HCT116 (cell line): Measurements from ENCODE around the gene GPATCH8. TPM values are rescaled to one million over a fixed set of nuclear protein-coding genes. Genes with fewer than 3 reads are reported as not detected.

ENCODE experiments used
- ATAC-seq: fragments of 200-7000 bp; cut with Tn5 transposase; 2 replicates; pipeline ENCODE4 v1.9.1; 2020; ENCODE audit warnings: mild to moderate bottlenecking, moderate library complexity
- BruUV-seq: library from RNA; stranded (reverse); fragments of 400-500 nt; replicated peaks from 2 replicates; lab custom pipeline; 2021; lab: Mats Ljungman, UMichigan
- CTCF ChIA-PET: fragments of 300-600 bp; sonication (Branson Sonifier 250); formaldehyde crosslinking; loops from one replicate; lab custom pipeline; 2021; ENCODE audit warnings: antibody characterized with exemption; lab: Charles Lee
- POLR2A ChIA-PET: fragments of 300-600, 350-600 bp; sonication (Branson Sonifier 250); formaldehyde crosslinking; loops from one replicate; lab custom pipeline; 2021; ENCODE audit warnings: antibody characterized with exemption; lab: Charles Lee
- RAD21 ChIA-PET, 2 experiments: fragments of 300-600 bp; sonication (Branson Sonifier 250); formaldehyde crosslinking; loops; one replicate each; lab custom pipeline; 2023; ENCODE audit warnings: low total read pairs in 2 of 2; ENCODE audit not compliant: uncharacterized antibody in 2 of 2, unreplicated experiment in 2 of 2, low non-redundant PET in 1 of 2; lab: Charles Lee
- DNase-seq: peaks from one replicate; pipeline ENCODE4 v3.0.0-alpha.2; 2010; ENCODE audit warnings: low read depth, low spot score
- H2AFZ ChIP-seq: fragments of 200-600 bp; shearing (Covaris generic), sonication (generic); 2 replicates; pipeline ENCODE4 v1.6.1; 2017; ENCODE audit warnings: low read depth, mixed run types, mixed read lengths, antibody characterized with exemption, low read length; ENCODE audit not compliant: poor library complexity, severe bottlenecking
- H3K27ac ChIP-seq: 2 replicates; pipeline ENCODE4 v1.5.1; 2012; ENCODE audit warnings: low read depth, low read length
- H3K27me3 ChIP-seq: fragments of 200-600 bp; sonication (generic); 2 replicates; pipeline ENCODE4 v1.6.1; 2016; ENCODE audit warnings: mixed run types, low read length, mixed read lengths; ENCODE audit not compliant: insufficient read depth
- H3K36me3 ChIP-seq, 2 experiments: fragments of 200-500 bp in 1 of 2; fragments of 200-600 bp in 1 of 2; sonication (Bioruptor generic) in 1 of 2; sonication (generic) in 1 of 2; 2 replicates each; pipeline versions ENCODE4 v1.5.1 to v1.6.1; 2014 to 2016; ENCODE audit warnings: low read length in 2 of 2, inconsistent platforms in 1 of 2, mixed read lengths in 1 of 2, mixed run types in 1 of 2; ENCODE audit not compliant: insufficient read depth in 2 of 2, control insufficient read depth in 1 of 2
- H3K4me1 ChIP-seq, 2 experiments: fragments of 200-600 bp in 1 of 2; sonication (generic) in 1 of 2; 2 replicates each; pipeline versions ENCODE4 v1.5.1 to v1.6.1; 2012 to 2017; ENCODE audit warnings: low read length in 2 of 2, inconsistent platforms in 1 of 2, mild to moderate bottlenecking in 1 of 2, mixed read lengths in 1 of 2, mixed run types in 1 of 2, moderate library complexity in 1 of 2; ENCODE audit not compliant: insufficient read depth in 2 of 2, control insufficient read depth in 1 of 2
- H3K4me2 ChIP-seq: fragments of 200-600 bp; sonication (generic); 2 replicates; pipeline ENCODE4 v1.6.1; 2017; ENCODE audit warnings: mixed run types, low read length, mixed read lengths
- H3K4me3 ChIP-seq, 2 experiments: fragments of 200-600 bp in 1 of 2; sonication (generic) in 1 of 2; replicated peaks in 1 of 2; 2 replicates each; pipeline ENCODE4 v1.5.1; 2011 to 2016; ENCODE audit warnings: low read length in 2 of 2, control low read depth in 1 of 2, low read depth in 1 of 2, mild to moderate bottlenecking in 1 of 2, mixed read lengths in 1 of 2, mixed run types in 1 of 2
- H3K79me2 ChIP-seq: fragments of 200-600 bp; sonication (generic); 2 replicates; pipeline ENCODE4 v1.6.1; 2017; ENCODE audit warnings: mild to moderate bottlenecking, mixed run types, low read length, moderate library complexity, mixed read lengths; ENCODE audit not compliant: insufficient read depth
- H3K9ac ChIP-seq: fragments of 200-600 bp; sonication (generic); 2 replicates; pipeline ENCODE4 v1.6.1; 2016; ENCODE audit warnings: low read length, mixed read lengths
- H3K9me2 ChIP-seq: fragments of 200-600 bp; sonication (generic), shearing (Covaris generic); 2 replicates; pipeline ENCODE4 v1.6.1; 2017; ENCODE audit warnings: mixed run types, mild to moderate bottlenecking, moderate library complexity; ENCODE audit not compliant: insufficient read depth
- H3K9me3 ChIP-seq, 2 experiments: fragments of 200-500 bp in 1 of 2; fragments of 200-600 bp in 1 of 2; sonication (Bioruptor generic) in 1 of 2; sonication (generic) in 1 of 2; 2 replicates each; pipeline ENCODE4 v1.6.1; 2014 to 2017; ENCODE audit warnings: low read length in 2 of 2, mixed read lengths in 2 of 2, inconsistent platforms in 1 of 2, low read depth in 1 of 2, mild to moderate bottlenecking in 1 of 2, mixed run types in 1 of 2, moderate library complexity in 1 of 2; ENCODE audit not compliant: control insufficient read depth in 1 of 2, insufficient read depth in 1 of 2
- H4K20me1 ChIP-seq: fragments of 200-600 bp; sonication (generic), shearing (Covaris generic); 2 replicates; pipeline ENCODE4 v1.6.1; 2017; ENCODE audit warnings: mixed run types, mild to moderate bottlenecking, moderate library complexity; ENCODE audit not compliant: insufficient read depth
- ATF3 ChIP-seq: IDR thresholded peaks from 2 replicates; pipeline ENCODE4 v1.6.1; 2012
- CBX3 ChIP-seq: IDR thresholded peaks from 2 replicates; pipeline ENCODE4 v1.6.1; 2012; ENCODE audit warnings: low read depth
- CEBPB ChIP-seq: IDR thresholded peaks from 2 replicates; pipeline ENCODE4 v1.6.1; 2012; ENCODE audit warnings: low read depth
- CTCF ChIP-seq, 3 experiments: fragments of 200-600 bp in 1 of 3; sonication (generic) in 1 of 3; IDR thresholded peaks in 2 of 3; conservative IDR thresholded peaks in 1 of 3; 2 replicates each; pipeline ENCODE4 v1.5.1; 2012 to 2017; ENCODE audit warnings: low read depth in 2 of 3, low read length in 2 of 3, antibody characterized with exemption in 1 of 3, borderline replicate concordance in 1 of 3, control low read depth in 1 of 3, mild to moderate bottlenecking in 1 of 3, mixed read lengths in 1 of 3, mixed run types in 1 of 3, moderate library complexity in 1 of 3; ENCODE audit not compliant: insufficient read depth in 1 of 3
- ELF1 ChIP-seq: IDR thresholded peaks from 2 replicates; pipeline ENCODE4 v1.6.1; 2012; ENCODE audit warnings: low read depth, borderline replicate concordance
- MAX ChIP-seq: IDR thresholded peaks from 2 replicates; pipeline ENCODE4 v1.6.1; 2012
- POLR2AphosphoS5 ChIP-seq: IDR thresholded peaks from 2 replicates; pipeline ENCODE4 v1.6.1; 2011; ENCODE audit warnings: mild to moderate bottlenecking, low read depth, low read length, moderate library complexity
- REST ChIP-seq: IDR thresholded peaks from 2 replicates; pipeline ENCODE4 v1.6.1; 2012; ENCODE audit warnings: low read depth
- SP1 ChIP-seq: IDR thresholded peaks from 2 replicates; pipeline ENCODE4 v1.6.1; 2012; ENCODE audit warnings: low read depth
- SRF ChIP-seq: IDR thresholded peaks from 2 replicates; pipeline ENCODE4 v1.6.1; 2012; ENCODE audit warnings: low read depth
- TCF7L2 ChIP-seq: IDR thresholded peaks from 2 replicates; pipeline ENCODE4 v1.7.0; 2011; ENCODE audit warnings: borderline replicate concordance, inconsistent platforms; ENCODE audit not compliant: insufficient read depth, insufficient read length; ENCODE audit errors: extremely low read depth
- ZFX ChIP-seq: fragments of 450-650 bp; IDR thresholded peaks from 2 replicates; pipeline ENCODE4 v1.6.1; 2017
- ZNF274 ChIP-seq: fragments of 200-500 bp; sonication (Bioruptor generic); IDR thresholded peaks from 2 replicates; pipeline ENCODE4 v1.6.1; 2014; ENCODE audit warnings: mild to moderate bottlenecking, low read depth, low read length, inconsistent platforms
- intact Hi-C: fragments of 100-400 bp; cut with micrococcal nuclease; formaldehyde crosslinking; loops from 2 replicates; pipeline ENCODE4 v1.10.0; 2022
- total RNA-seq: library from RNA; stranded (reverse); gene quantifications from one replicate; pipeline ENCODE4 v1.2.1, GENCODE V29; 2021; ENCODE audit not compliant: unreplicated experiment

The GPATCH8 gene
- total RNA-seq, 1 experiment from 2014 or later = 28.7 TPM

GRCh38 chr17:44527102-44527501 is 23.9 kb upstream of the GPATCH8 start (continued):
- TF ChIP-seq REST (no peak), TCF7L2 (no peak), ZNF274 (no peak), POLR2AphosphoS5 (no peak), ELF1 (no peak), ZFX (no peak), SRF (no peak), CTCF (IDR thresholded peaks at IDR 0.05 in 2 of 3, conservative IDR thresholded peaks at IDR 0.05 in 1 of 3; ENCODE audit: borderline replicate concordance in 1 of 3, insufficient read depth in 1 of 3, low read depth in 2 of 3, low read length in 2 of 3) (no peak)

- H3K9me3 ChIP-seq = peaks cover 0 to 6% of the 10 kb centered on the region in 2 experiments; a peak in 1 of 4 replicates
- CTCF ChIA-PET = interaction anchor here (0.6 to 2.7 kb wide), 27 partner anchors 9 to 580 kb away, joined by 3 to 24 read pairs (median 5); partner anchors contain the start of genes FAM171A2, FZD2 and GPATCH8
- H3K4me1 ChIP-seq = peaks cover 0 to 8% of the 10 kb centered on the region in 2 experiments; a peak in 3 of 4 replicates
- ATAC-seq (peak; percentile 39), DNase-seq (no peak)
- H3K4me3 ChIP-seq = no peak overlapping the region
- H3K27me3 ChIP-seq = no peaks in the 10 kb centered on the region
- intact Hi-C loops = loop anchor here (1.0 to 10.0 kb wide), 3 partner anchors 76 to 309 kb away; partner anchors contain the start of gene UBTF
- H3K27ac ChIP-seq = no peak overlapping the region
- no peak overlapping the region for H3K9ac ChIP-seq
- RAD21 ChIA-PET = interaction anchor here (0.8 to 1.0 kb wide), 3 partner anchors 10 to 121 kb away, joined by 3 to 5 read pairs (median 3); no protein-coding TSS in a partner anchor
- BruUV-seq = no TSS peak
- H3K36me3 ChIP-seq = no peaks in the 10 kb centered on the region
- POLR2A ChIA-PET = interaction anchor here (0.9 to 2.3 kb wide), 5 partner anchors 12 to 78 kb away, joined by 3 to 12 read pairs (median 4); partner anchors contain the start of gene GPATCH8
- H2AFZ ChIP-seq = peak overlapping the region; percentile 56
- H3K79me2 ChIP-seq = no peaks in the 10 kb centered on the region
- H4K20me1 ChIP-seq = no peaks in the 10 kb centered on the region
- no peaks in the 10 kb centered on the region for H3K9me2 ChIP-seq
- no peak overlapping the region; the same call in 1 of the 2 replicates for H3K4me2 ChIP-seq
- no peak for TF ChIP-seq MAX
- TF ChIP-seq SP1 = no peak
- TF ChIP-seq CBX3 = no peak
- TF ChIP-seq ZNF274 = no peak
- no peak for TF ChIP-seq CTCF (IDR thresholded peaks at IDR 0.05 in 2 of 3, conservative IDR thresholded peaks at IDR 0.05 in 1 of 3; ENCODE audit: borderline replicate concordance in 1 of 3, insufficient read depth in 1 of 3, low read depth in 2 of 3, low read length in 2 of 3)
- no peak for TF ChIP-seq ATF3
- TF ChIP-seq SRF = no peak
- no peak for TF ChIP-seq CEBPB
Observed at GRCh38 chr17:44523672-44523972, 20.4 kb upstream of the GPATCH8 start.
